MM.1S (cell line): ENCODE measurements around the gene SHC3.

Experiments
- DNase-seq: peaks from one replicate; pipeline ENCODE4 v3.0.0-alpha.2; 2015
- H2AFZ ChIP-seq: fragments of 300-600 bp; sonication (generic); 2 replicates; pipeline ENCODE4 v1.6.0; 2016; ENCODE audit warnings: antibody characterized with exemption, low read length
- H3F3A ChIP-seq: fragments of 300-600 bp; sonication (generic); 2 replicates; pipeline ENCODE4 v1.6.1; 2016; ENCODE audit warnings: mild to moderate bottlenecking, antibody characterized with exemption, low read length, moderate library complexity, mixed read lengths; ENCODE audit not compliant: insufficient read depth
- H3K27ac ChIP-seq: fragments of 300-600 bp; sonication (generic); 2 replicates; pipeline ENCODE4 v1.5.1; 2016; ENCODE audit warnings: mild to moderate bottlenecking, low read length
- H3K27me3 ChIP-seq: fragments of 300-600 bp; sonication (generic); replicated peaks from 2 replicates; pipeline ENCODE4 v1.6.0; 2016; ENCODE audit warnings: low read length; ENCODE audit not compliant: insufficient read depth
- H3K36me3 ChIP-seq: fragments of 300-600 bp; sonication (generic); replicated peaks from 2 replicates; pipeline ENCODE4 v1.6.1; 2016; ENCODE audit warnings: mild to moderate bottlenecking, low read length, mixed read lengths; ENCODE audit not compliant: insufficient read depth
- H3K4me1 ChIP-seq: fragments of 300-600 bp; sonication (generic); 2 replicates; pipeline ENCODE4 v1.6.1; 2016; ENCODE audit warnings: low read length, mixed read lengths
- H3K4me2 ChIP-seq: fragments of 300-600 bp; sonication (generic); 2 replicates; pipeline ENCODE4 v1.6.0; 2016; ENCODE audit warnings: low read depth, low read length
- H3K4me3 ChIP-seq: fragments of 300-600 bp; sonication (generic); 2 replicates; pipeline ENCODE4 v1.5.1; 2016; ENCODE audit warnings: low read length, mixed read lengths
- H3K79me2 ChIP-seq: fragments of 300-600 bp; sonication (generic); 2 replicates; pipeline ENCODE4 v1.6.1; 2016; ENCODE audit warnings: mixed run types, low read length, mixed read lengths
- H3K9ac ChIP-seq: fragments of 300-600 bp; sonication (generic); 2 replicates; pipeline ENCODE4 v1.6.1; 2016; ENCODE audit warnings: low read length, mixed read lengths
- H3K9me2 ChIP-seq: fragments of 300-600 bp; sonication (generic); replicated peaks from 2 replicates; pipeline ENCODE4 v1.6.1; 2016; ENCODE audit warnings: mild to moderate bottlenecking, low read length, mixed read lengths; ENCODE audit not compliant: insufficient read depth
- H3K9me3 ChIP-seq: fragments of 300-600 bp; sonication (generic); replicated peaks from 2 replicates; pipeline ENCODE4 v1.6.1; 2016; ENCODE audit warnings: mild to moderate bottlenecking, low read length, mixed read lengths; ENCODE audit not compliant: insufficient read depth
- H4K20me1 ChIP-seq: fragments of 300-600 bp; sonication (generic); 2 replicates; pipeline ENCODE4 v1.6.1; 2016; ENCODE audit warnings: mild to moderate bottlenecking, low read length, moderate library complexity, mixed read lengths; ENCODE audit not compliant: insufficient read depth
- EZH2 ChIP-seq: fragments of 300-600 bp; sonication (generic); optimal IDR thresholded peaks from 2 replicates; pipeline ENCODE3; 2017; ENCODE audit warnings: low read depth, mild to moderate bottlenecking, antibody characterized with exemption, low read length, mixed read lengths
- EZH2phosphoT487 ChIP-seq: fragments of 300-600 bp; sonication (generic); IDR thresholded peaks from 2 replicates; pipeline ENCODE4 v1.6.1; 2018; ENCODE audit warnings: antibody characterized with exemption, low read length
- TF ChIP-seq, protein P1 (sequence below): fragments of 300-600 bp; sonication (generic); IDR thresholded peaks from 2 replicates; pipeline ENCODE4 v1.5.1; 2016; ENCODE audit warnings: antibody characterized with exemption, low read length, mixed read lengths

Gene SHC3

DNA sequence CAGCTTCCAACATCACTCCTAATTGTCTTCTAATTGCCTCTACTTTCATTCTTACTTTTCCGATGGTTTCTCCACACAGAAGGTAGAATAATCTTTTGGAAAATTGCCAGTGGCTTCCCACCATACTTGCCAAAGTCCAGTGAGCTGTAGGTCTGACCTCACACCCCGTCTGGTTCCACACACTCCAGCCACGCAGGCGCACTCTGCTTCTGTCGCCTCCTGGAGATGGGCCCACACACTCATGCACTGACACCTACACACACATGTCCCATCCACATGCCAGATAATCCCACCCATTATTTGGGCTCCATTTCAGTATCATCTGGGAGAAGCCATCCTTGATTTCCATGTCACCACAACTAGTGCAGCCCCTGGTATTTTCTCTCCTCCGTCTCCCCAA is 12.7 kb downstream of the SHC3 start:
- H3K79me2 ChIP-seq, result no peaks in the 10 kb centered on the region
- H2AFZ ChIP-seq, result no peak overlapping the region
- H3K36me3 ChIP-seq, result no peaks in the 10 kb centered on the region
- H3K4me2 ChIP-seq, result no peak overlapping the region
- no peaks in the 10 kb centered on the region for H3K9me3 ChIP-seq
- H3K27me3 ChIP-seq, result no peaks in the 10 kb centered on the region
- H4K20me1 ChIP-seq, result no peaks in the 10 kb centered on the region
- H3K9me2 ChIP-seq, result no peaks in the 10 kb centered on the region
- no peak overlapping the region for H3K4me3 ChIP-seq
- no peak overlapping the region for H3K27ac ChIP-seq
- TF ChIP-seq, protein P1, sequence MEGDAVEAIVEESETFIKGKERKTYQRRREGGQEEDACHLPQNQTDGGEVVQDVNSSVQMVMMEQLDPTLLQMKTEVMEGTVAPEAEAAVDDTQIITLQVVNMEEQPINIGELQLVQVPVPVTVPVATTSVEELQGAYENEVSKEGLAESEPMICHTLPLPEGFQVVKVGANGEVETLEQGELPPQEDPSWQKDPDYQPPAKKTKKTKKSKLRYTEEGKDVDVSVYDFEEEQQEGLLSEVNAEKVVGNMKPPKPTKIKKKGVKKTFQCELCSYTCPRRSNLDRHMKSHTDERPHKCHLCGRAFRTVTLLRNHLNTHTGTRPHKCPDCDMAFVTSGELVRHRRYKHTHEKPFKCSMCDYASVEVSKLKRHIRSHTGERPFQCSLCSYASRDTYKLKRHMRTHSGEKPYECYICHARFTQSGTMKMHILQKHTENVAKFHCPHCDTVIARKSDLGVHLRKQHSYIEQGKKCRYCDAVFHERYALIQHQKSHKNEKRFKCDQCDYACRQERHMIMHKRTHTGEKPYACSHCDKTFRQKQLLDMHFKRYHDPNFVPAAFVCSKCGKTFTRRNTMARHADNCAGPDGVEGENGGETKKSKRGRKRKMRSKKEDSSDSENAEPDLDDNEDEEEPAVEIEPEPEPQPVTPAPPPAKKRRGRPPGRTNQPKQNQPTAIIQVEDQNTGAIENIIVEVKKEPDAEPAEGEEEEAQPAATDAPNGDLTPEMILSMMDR, result no peak
- TF ChIP-seq EZH2phosphoT487, result no peak
- no peak for TF ChIP-seq EZH2
- no peak overlapping the region for H3K9ac ChIP-seq
- DNase-seq, result no peak
- no peaks in the 10 kb centered on the region for H3K4me1 ChIP-seq
- H3F3A ChIP-seq, result no peaks in the 10 kb centered on the region

DNA sequence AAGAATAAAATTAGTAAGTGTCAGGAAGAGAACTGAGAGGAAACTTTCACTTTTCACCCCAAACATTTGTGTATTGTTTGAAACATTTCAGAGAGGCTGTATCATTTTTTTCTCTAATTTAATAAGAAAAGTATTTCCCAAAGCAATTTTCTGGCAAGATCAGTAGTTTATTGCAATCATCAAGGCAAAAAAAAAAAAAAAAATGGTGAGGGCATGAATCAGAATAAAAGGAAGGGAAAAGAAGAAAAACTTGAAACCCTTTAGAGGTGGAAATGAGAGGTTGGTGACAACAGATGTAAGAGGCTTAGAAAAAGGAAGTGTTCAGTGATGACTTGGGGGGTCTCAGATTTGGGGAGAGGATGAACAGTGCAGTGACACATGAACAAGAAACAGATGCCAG is 13.3 kb downstream of the SHC3 start:
- no peaks in the 10 kb centered on the region for H3K4me1 ChIP-seq
- no peak overlapping the region for H3K27ac ChIP-seq
- H3K27me3 ChIP-seq, result no peaks in the 10 kb centered on the region
- no peaks in the 10 kb centered on the region for H3K36me3 ChIP-seq
- no peak overlapping the region for H3K4me3 ChIP-seq
- TF ChIP-seq EZH2 (no peak), EZH2phosphoT487 (no peak)
- TF ChIP-seq, protein P1, result no peak
- no peak overlapping the region for H2AFZ ChIP-seq
- H3K9ac ChIP-seq, result no peak overlapping the region
- H3F3A ChIP-seq, result no peaks in the 10 kb centered on the region
- no peaks in the 10 kb centered on the region for H4K20me1 ChIP-seq
- H3K4me2 ChIP-seq, result no peak overlapping the region
- no peaks in the 10 kb centered on the region for H3K9me3 ChIP-seq
- H3K9me2 ChIP-seq, result no peaks in the 10 kb centered on the region
- no peak for DNase-seq
- no peaks in the 10 kb centered on the region for H3K79me2 ChIP-seq

- Histone ChIP-seq H3K4me2 (no peak overlapping the region), H3K9me2 (no peaks in the 10 kb centered on the region)
These were observed 17.4 kb downstream of the SHC3 start for GRCh38 chr9:89161221-89161620.

More at GRCh38 chr9:89161221-89161620, 17.4 kb downstream of the SHC3 start:
- Histone ChIP-seq H2AFZ (no peak overlapping the region), H3K4me1 (no peaks in the 10 kb centered on the region), H3K9ac (no peak overlapping the region), H3K36me3 (no peaks in the 10 kb centered on the region), H3K27ac (no peak overlapping the region), H3K27me3 (no peaks in the 10 kb centered on the region), H3K9me3 (no peaks in the 10 kb centered on the region), H3K4me3 (no peak overlapping the region), H4K20me1 (no peaks in the 10 kb centered on the region), H3K79me2 (no peaks in the 10 kb centered on the region), H3F3A (no peaks in the 10 kb centered on the region)
- DNase-seq, result no peak
- no peak for TF ChIP-seq EZH2
- TF ChIP-seq, protein P1, result no peak
